HCT116 (cell line): ENCODE results near the gene RASSF7. TPM values are rescaled to one million over a fixed set of nuclear protein-coding genes. Genes with fewer than 3 reads are reported as not detected.

Experiments
- ATAC-seq: fragments of 200-7000 bp; cut with Tn5 transposase; 2 replicates; pipeline ENCODE4 v1.9.1; 2020; ENCODE audit warnings: mild to moderate bottlenecking, moderate library complexity
- BruUV-seq: library from RNA; stranded (reverse); fragments of 400-500 nt; replicated peaks from 2 replicates; lab custom pipeline; 2021; lab: Mats Ljungman, UMichigan
- CTCF ChIA-PET: fragments of 300-600 bp; sonication (Branson Sonifier 250); formaldehyde crosslinking; loops from one replicate; lab custom pipeline; 2021; ENCODE audit warnings: antibody characterized with exemption; lab: Charles Lee
- POLR2A ChIA-PET: fragments of 300-600, 350-600 bp; sonication (Branson Sonifier 250); formaldehyde crosslinking; loops from one replicate; lab custom pipeline; 2021; ENCODE audit warnings: antibody characterized with exemption; lab: Charles Lee
- RAD21 ChIA-PET, 2 experiments: fragments of 300-600 bp; sonication (Branson Sonifier 250); formaldehyde crosslinking; loops; one replicate each; lab custom pipeline; 2023; ENCODE audit warnings: low total read pairs in 2 of 2; ENCODE audit not compliant: uncharacterized antibody in 2 of 2, unreplicated experiment in 2 of 2, low non-redundant PET in 1 of 2; lab: Charles Lee
- DNase-seq: peaks from one replicate; pipeline ENCODE4 v3.0.0-alpha.2; 2010; ENCODE audit warnings: low read depth, low spot score
- H2AFZ ChIP-seq: fragments of 200-600 bp; shearing (Covaris generic), sonication (generic); 2 replicates; pipeline ENCODE4 v1.6.1; 2017; ENCODE audit warnings: low read depth, mixed run types, mixed read lengths, antibody characterized with exemption, low read length; ENCODE audit not compliant: poor library complexity, severe bottlenecking
- H3K27ac ChIP-seq: 2 replicates; pipeline ENCODE4 v1.5.1; 2012; ENCODE audit warnings: low read depth, low read length
- H3K27me3 ChIP-seq: fragments of 200-600 bp; sonication (generic); 2 replicates; pipeline ENCODE4 v1.6.1; 2016; ENCODE audit warnings: mixed run types, low read length, mixed read lengths; ENCODE audit not compliant: insufficient read depth
- H3K36me3 ChIP-seq, 2 experiments: fragments of 200-500 bp in 1 of 2; fragments of 200-600 bp in 1 of 2; sonication (Bioruptor generic) in 1 of 2; sonication (generic) in 1 of 2; 2 replicates each; pipeline versions ENCODE4 v1.5.1 to v1.6.1; 2014 to 2016; ENCODE audit warnings: low read length in 2 of 2, inconsistent platforms in 1 of 2, mixed read lengths in 1 of 2, mixed run types in 1 of 2; ENCODE audit not compliant: insufficient read depth in 2 of 2, control insufficient read depth in 1 of 2
- H3K4me1 ChIP-seq, 2 experiments: fragments of 200-600 bp in 1 of 2; sonication (generic) in 1 of 2; 2 replicates each; pipeline versions ENCODE4 v1.5.1 to v1.6.1; 2012 to 2017; ENCODE audit warnings: low read length in 2 of 2, inconsistent platforms in 1 of 2, mild to moderate bottlenecking in 1 of 2, mixed read lengths in 1 of 2, mixed run types in 1 of 2, moderate library complexity in 1 of 2; ENCODE audit not compliant: insufficient read depth in 2 of 2, control insufficient read depth in 1 of 2
- H3K4me2 ChIP-seq: fragments of 200-600 bp; sonication (generic); 2 replicates; pipeline ENCODE4 v1.6.1; 2017; ENCODE audit warnings: mixed run types, low read length, mixed read lengths
- H3K4me3 ChIP-seq, 2 experiments: fragments of 200-600 bp in 1 of 2; sonication (generic) in 1 of 2; replicated peaks in 1 of 2; 2 replicates each; pipeline ENCODE4 v1.5.1; 2011 to 2016; ENCODE audit warnings: low read length in 2 of 2, control low read depth in 1 of 2, low read depth in 1 of 2, mild to moderate bottlenecking in 1 of 2, mixed read lengths in 1 of 2, mixed run types in 1 of 2
- H3K79me2 ChIP-seq: fragments of 200-600 bp; sonication (generic); 2 replicates; pipeline ENCODE4 v1.6.1; 2017; ENCODE audit warnings: mild to moderate bottlenecking, mixed run types, low read length, moderate library complexity, mixed read lengths; ENCODE audit not compliant: insufficient read depth
- H3K9ac ChIP-seq: fragments of 200-600 bp; sonication (generic); 2 replicates; pipeline ENCODE4 v1.6.1; 2016; ENCODE audit warnings: low read length, mixed read lengths
- H3K9me2 ChIP-seq: fragments of 200-600 bp; sonication (generic), shearing (Covaris generic); 2 replicates; pipeline ENCODE4 v1.6.1; 2017; ENCODE audit warnings: mixed run types, mild to moderate bottlenecking, moderate library complexity; ENCODE audit not compliant: insufficient read depth
- H3K9me3 ChIP-seq, 2 experiments: fragments of 200-500 bp in 1 of 2; fragments of 200-600 bp in 1 of 2; sonication (Bioruptor generic) in 1 of 2; sonication (generic) in 1 of 2; 2 replicates each; pipeline ENCODE4 v1.6.1; 2014 to 2017; ENCODE audit warnings: low read length in 2 of 2, mixed read lengths in 2 of 2, inconsistent platforms in 1 of 2, low read depth in 1 of 2, mild to moderate bottlenecking in 1 of 2, mixed run types in 1 of 2, moderate library complexity in 1 of 2; ENCODE audit not compliant: control insufficient read depth in 1 of 2, insufficient read depth in 1 of 2
- H4K20me1 ChIP-seq: fragments of 200-600 bp; sonication (generic), shearing (Covaris generic); 2 replicates; pipeline ENCODE4 v1.6.1; 2017; ENCODE audit warnings: mixed run types, mild to moderate bottlenecking, moderate library complexity; ENCODE audit not compliant: insufficient read depth
- EGR1 ChIP-seq: IDR thresholded peaks from 2 replicates; pipeline ENCODE4 v1.6.1; 2012; ENCODE audit warnings: low read depth
- ELF1 ChIP-seq: IDR thresholded peaks from 2 replicates; pipeline ENCODE4 v1.6.1; 2012; ENCODE audit warnings: low read depth, borderline replicate concordance
- EZH2phosphoT487 ChIP-seq: fragments of 200-600 bp; IDR thresholded peaks from 2 replicates; pipeline ENCODE4 v1.6.1; 2018; ENCODE audit warnings: antibody characterized with exemption, borderline replicate concordance
- FOSL1 ChIP-seq: IDR thresholded peaks from 2 replicates; pipeline ENCODE4 v1.6.1; 2012; ENCODE audit warnings: low read depth
- JUND ChIP-seq: IDR thresholded peaks from 2 replicates; pipeline ENCODE4 v1.6.1; 2012
- SIN3A ChIP-seq: IDR thresholded peaks from 2 replicates; pipeline ENCODE4 v1.6.1; 2012; ENCODE audit warnings: low read depth
- SRF ChIP-seq: IDR thresholded peaks from 2 replicates; pipeline ENCODE4 v1.6.1; 2012; ENCODE audit warnings: low read depth
- TCF7L2 ChIP-seq: IDR thresholded peaks from 2 replicates; pipeline ENCODE4 v1.7.0; 2011; ENCODE audit warnings: borderline replicate concordance, inconsistent platforms; ENCODE audit not compliant: insufficient read depth, insufficient read length; ENCODE audit errors: extremely low read depth
- YY1 ChIP-seq: IDR thresholded peaks from 2 replicates; pipeline ENCODE4 v1.6.1; 2011; ENCODE audit warnings: low read length, low read depth, moderate library complexity, mild to moderate bottlenecking; ENCODE audit not compliant: insufficient replicate concordance; ENCODE audit errors: extremely low read depth
- ZNF274 ChIP-seq: fragments of 200-500 bp; sonication (Bioruptor generic); IDR thresholded peaks from 2 replicates; pipeline ENCODE4 v1.6.1; 2014; ENCODE audit warnings: mild to moderate bottlenecking, low read depth, low read length, inconsistent platforms
- intact Hi-C: fragments of 100-400 bp; cut with micrococcal nuclease; formaldehyde crosslinking; loops from 2 replicates; pipeline ENCODE4 v1.10.0; 2022
- total RNA-seq: library from RNA; stranded (reverse); gene quantifications from one replicate; pipeline ENCODE4 v1.2.1, GENCODE V29; 2021; ENCODE audit not compliant: unreplicated experiment
- TF ChIP-seq, protein P1 (sequence below): IDR thresholded peaks from 2 replicates; pipeline ENCODE4 v1.6.1; 2011; ENCODE audit warnings: mild to moderate bottlenecking, low read length, moderate library complexity; ENCODE audit not compliant: insufficient replicate concordance; ENCODE audit errors: extremely low read depth
- TF ChIP-seq, protein P2 (sequence below): IDR thresholded peaks from 2 replicates; pipeline ENCODE4 v1.6.1; 2012; ENCODE audit warnings: low read depth

Gene RASSF7
- total RNA-seq, 1 experiment from 2014 or later, result 35.9 TPM

DNA sequence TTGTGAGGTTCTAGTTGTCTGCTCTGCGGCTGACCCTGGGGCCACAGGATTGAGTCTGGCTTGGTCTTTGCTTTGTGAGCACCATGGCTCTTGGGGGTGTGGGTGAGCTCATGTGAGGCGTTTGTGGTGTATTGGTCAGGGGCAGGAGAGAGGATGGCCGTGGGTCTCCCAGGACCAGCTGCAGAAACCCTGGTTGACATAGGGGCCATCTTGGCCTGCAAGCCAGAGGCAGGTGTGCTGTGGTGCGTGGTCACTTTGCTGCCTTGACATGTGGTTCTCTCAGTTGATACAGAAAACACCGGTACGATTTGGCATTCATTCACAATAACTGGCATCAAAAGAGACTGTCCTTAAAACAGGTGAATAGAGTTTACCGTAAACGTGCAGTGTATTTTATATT is 26.8 kb downstream of the RASSF7 start:
- no peak overlapping the region for H3K9ac ChIP-seq
- no peak overlapping the region for H3K27ac ChIP-seq
- RAD21 ChIA-PET, result no interaction called here
- no peaks in the 10 kb centered on the region for H3K9me3 ChIP-seq
- no peaks in the 10 kb centered on the region for H3K9me2 ChIP-seq
- H3K4me1 ChIP-seq, result no peaks in the 10 kb centered on the region
- H3K36me3 ChIP-seq, result peaks cover 43 to 59% of the 10 kb centered on the region in 2 experiments
- H3K4me3 ChIP-seq, result no peak overlapping the region
- no peak for TF ChIP-seq ELF1
- no peak for TF ChIP-seq JUND
- no peak for TF ChIP-seq SRF
- TF ChIP-seq ZNF274, result no peak
- TF ChIP-seq SIN3A, result no peak
- no peak for TF ChIP-seq EZH2phosphoT487
- no peak for TF ChIP-seq YY1
- TF ChIP-seq EGR1, result no peak
- no peak for TF ChIP-seq TCF7L2
- TF ChIP-seq, protein P1, sequence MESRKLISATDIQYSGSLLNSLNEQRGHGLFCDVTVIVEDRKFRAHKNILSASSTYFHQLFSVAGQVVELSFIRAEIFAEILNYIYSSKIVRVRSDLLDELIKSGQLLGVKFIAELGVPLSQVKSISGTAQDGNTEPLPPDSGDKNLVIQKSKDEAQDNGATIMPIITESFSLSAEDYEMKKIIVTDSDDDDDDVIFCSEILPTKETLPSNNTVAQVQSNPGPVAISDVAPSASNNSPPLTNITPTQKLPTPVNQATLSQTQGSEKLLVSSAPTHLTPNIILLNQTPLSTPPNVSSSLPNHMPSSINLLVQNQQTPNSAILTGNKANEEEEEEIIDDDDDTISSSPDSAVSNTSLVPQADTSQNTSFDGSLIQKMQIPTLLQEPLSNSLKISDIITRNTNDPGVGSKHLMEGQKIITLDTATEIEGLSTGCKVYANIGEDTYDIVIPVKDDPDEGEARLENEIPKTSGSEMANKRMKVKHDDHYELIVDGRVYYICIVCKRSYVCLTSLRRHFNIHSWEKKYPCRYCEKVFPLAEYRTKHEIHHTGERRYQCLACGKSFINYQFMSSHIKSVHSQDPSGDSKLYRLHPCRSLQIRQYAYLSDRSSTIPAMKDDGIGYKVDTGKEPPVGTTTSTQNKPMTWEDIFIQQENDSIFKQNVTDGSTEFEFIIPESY, result no peak
- TF ChIP-seq, protein P2, sequence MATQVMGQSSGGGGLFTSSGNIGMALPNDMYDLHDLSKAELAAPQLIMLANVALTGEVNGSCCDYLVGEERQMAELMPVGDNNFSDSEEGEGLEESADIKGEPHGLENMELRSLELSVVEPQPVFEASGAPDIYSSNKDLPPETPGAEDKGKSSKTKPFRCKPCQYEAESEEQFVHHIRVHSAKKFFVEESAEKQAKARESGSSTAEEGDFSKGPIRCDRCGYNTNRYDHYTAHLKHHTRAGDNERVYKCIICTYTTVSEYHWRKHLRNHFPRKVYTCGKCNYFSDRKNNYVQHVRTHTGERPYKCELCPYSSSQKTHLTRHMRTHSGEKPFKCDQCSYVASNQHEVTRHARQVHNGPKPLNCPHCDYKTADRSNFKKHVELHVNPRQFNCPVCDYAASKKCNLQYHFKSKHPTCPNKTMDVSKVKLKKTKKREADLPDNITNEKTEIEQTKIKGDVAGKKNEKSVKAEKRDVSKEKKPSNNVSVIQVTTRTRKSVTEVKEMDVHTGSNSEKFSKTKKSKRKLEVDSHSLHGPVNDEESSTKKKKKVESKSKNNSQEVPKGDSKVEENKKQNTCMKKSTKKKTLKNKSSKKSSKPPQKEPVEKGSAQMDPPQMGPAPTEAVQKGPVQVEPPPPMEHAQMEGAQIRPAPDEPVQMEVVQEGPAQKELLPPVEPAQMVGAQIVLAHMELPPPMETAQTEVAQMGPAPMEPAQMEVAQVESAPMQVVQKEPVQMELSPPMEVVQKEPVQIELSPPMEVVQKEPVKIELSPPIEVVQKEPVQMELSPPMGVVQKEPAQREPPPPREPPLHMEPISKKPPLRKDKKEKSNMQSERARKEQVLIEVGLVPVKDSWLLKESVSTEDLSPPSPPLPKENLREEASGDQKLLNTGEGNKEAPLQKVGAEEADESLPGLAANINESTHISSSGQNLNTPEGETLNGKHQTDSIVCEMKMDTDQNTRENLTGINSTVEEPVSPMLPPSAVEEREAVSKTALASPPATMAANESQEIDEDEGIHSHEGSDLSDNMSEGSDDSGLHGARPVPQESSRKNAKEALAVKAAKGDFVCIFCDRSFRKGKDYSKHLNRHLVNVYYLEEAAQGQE, result no peak
- no peak for TF ChIP-seq FOSL1
- H4K20me1 ChIP-seq, result no peaks in the 10 kb centered on the region
- no peak overlapping the region for H2AFZ ChIP-seq
- CTCF ChIA-PET, result no interaction called here
- POLR2A ChIA-PET, result no interaction called here
- no peak overlapping the region for H3K4me2 ChIP-seq
- no peaks in the 10 kb centered on the region for H3K27me3 ChIP-seq
- H3K79me2 ChIP-seq, result peaks cover 82% of the 10 kb centered on the region
- no peak for ATAC-seq
- DNase-seq, result no peak
- BruUV-seq, result no TSS peak
- intact Hi-C loops, result no loop called here
